WTC11 (cell line): ENCODE results near the gene NDUFA6. TPM values are rescaled to one million over a fixed set of nuclear protein-coding genes. Genes with fewer than 3 reads are reported as not detected.
A peak's percentile ranks its signal among the peaks of the same experiment; 100 is the strongest.

Source experiments
- ATAC-seq: fragments of 200-7000 bp; cut with Tn5 transposase; 2 replicates; pipeline ENCODE4 v1.10.0; 2021; ENCODE audit warnings: mild to moderate bottlenecking, moderate library complexity
- CTCF ChIA-PET: fragments of 300-600 bp; sonication (Branson Sonifier 250); formaldehyde crosslinking; loops from one replicate; lab custom pipeline; 2021; ENCODE audit warnings: antibody characterized with exemption; lab: Charles Lee
- POLR2A ChIA-PET: fragments of 350-600 bp; sonication (Branson Sonifier 250); formaldehyde crosslinking; loops from one replicate; lab custom pipeline; 2021; ENCODE audit warnings: antibody characterized with exemption; lab: Charles Lee
- DNase-seq: peaks from one replicate; pipeline ENCODE4 v3.0.0; 2021; ENCODE audit warnings: low spot score
- H3K27ac Mint-ChIP-seq: 2 replicates; pipeline ENCODE4 v1.8.0; 2021; ENCODE audit warnings: mixed read lengths
- H3K27me3 Mint-ChIP-seq: 2 replicates; pipeline ENCODE4 v1.8.0; 2021; ENCODE audit warnings: low read depth, mild to moderate bottlenecking, moderate library complexity, mixed read lengths
- H3K36me3 Mint-ChIP-seq: 2 replicates; pipeline ENCODE4 v1.8.0; 2021; ENCODE audit warnings: mixed read lengths
- H3K4me1 Mint-ChIP-seq: 2 replicates; pipeline ENCODE4 v1.8.0; 2022; ENCODE audit warnings: mixed read lengths
- H3K4me3 Mint-ChIP-seq: 2 replicates; pipeline ENCODE4 v1.8.0; 2021; ENCODE audit warnings: mild to moderate bottlenecking, moderate library complexity, mixed read lengths
- H3K9me3 Mint-ChIP-seq: 2 replicates; pipeline ENCODE4 v1.8.0; 2021; ENCODE audit warnings: mixed read lengths
- AR ChIP-seq: fragments of 250-450 bp; sonication (Bioruptor Pico); IDR thresholded peaks from 2 replicates; pipeline ENCODE4 v1.9.0; 2021; ENCODE audit warnings: mild to moderate bottlenecking
- ATF3 ChIP-seq: sonication (generic); formaldehyde crosslinking; conservative IDR thresholded peaks from 2 replicates; pipeline ENCODE4 v1.8.1; 2022; ENCODE audit warnings: mild to moderate bottlenecking, missing genetic modification reagents
- ELF4 ChIP-seq: sonication (generic); formaldehyde crosslinking; IDR thresholded peaks from 2 replicates; pipeline ENCODE4 v1.8.1; 2022; ENCODE audit warnings: low read depth, mild to moderate bottlenecking, moderate library complexity, missing genetic modification reagents
- FOXP1 ChIP-seq: sonication (generic); formaldehyde crosslinking; IDR thresholded peaks from 2 replicates; pipeline ENCODE4 v1.8.0; 2022; ENCODE audit warnings: missing genetic modification reagents, mild to moderate bottlenecking, moderate library complexity, borderline replicate concordance
- JUN ChIP-seq: sonication (generic); formaldehyde crosslinking; IDR thresholded peaks from 2 replicates; pipeline ENCODE4 v1.8.0; 2023; ENCODE audit warnings: mild to moderate bottlenecking, missing genetic modification reagents
- KAT7 ChIP-seq: sonication (generic); formaldehyde crosslinking; IDR thresholded peaks from 2 replicates; pipeline ENCODE4 v1.8.1; 2023; ENCODE audit warnings: missing genetic modification reagents, mild to moderate bottlenecking, borderline replicate concordance
- NFATC4 ChIP-seq: fragments of 250-450 bp; sonication (Bioruptor Pico); IDR thresholded peaks from 2 replicates; pipeline ENCODE4 v1.9.0; 2021; ENCODE audit warnings: mild to moderate bottlenecking
- PREB ChIP-seq: sonication (generic); formaldehyde crosslinking; IDR thresholded peaks from 2 replicates; pipeline ENCODE4 v1.8.1; 2022; ENCODE audit warnings: mild to moderate bottlenecking, missing genetic modification reagents, moderate library complexity, borderline replicate concordance
- SMAD3 ChIP-seq: sonication (generic); formaldehyde crosslinking; IDR thresholded peaks from 2 replicates; pipeline ENCODE4 v1.8.0; 2022; ENCODE audit warnings: missing genetic modification reagents, mild to moderate bottlenecking, borderline replicate concordance
- SMAD4 ChIP-seq: sonication (generic); formaldehyde crosslinking; IDR thresholded peaks from 2 replicates; pipeline ENCODE4 v1.8.0; 2022; ENCODE audit warnings: mild to moderate bottlenecking, missing genetic modification reagents
- SP1 ChIP-seq: sonication (generic); formaldehyde crosslinking; conservative IDR thresholded peaks from 2 replicates; pipeline ENCODE4 v1.8.1; 2022; ENCODE audit warnings: missing genetic modification reagents
- STAT6 ChIP-seq: sonication (generic); formaldehyde crosslinking; conservative IDR thresholded peaks from 2 replicates; pipeline ENCODE4 v1.8.1; 2023; ENCODE audit warnings: mild to moderate bottlenecking, low read depth, missing genetic modification reagents, moderate library complexity
- USF2 ChIP-seq: sonication (generic); formaldehyde crosslinking; IDR thresholded peaks from 2 replicates; pipeline ENCODE4 v1.8.1; 2023; ENCODE audit warnings: mild to moderate bottlenecking, missing genetic modification reagents, moderate library complexity
- ZBTB21 ChIP-seq: sonication (generic); formaldehyde crosslinking; IDR thresholded peaks from 2 replicates; pipeline ENCODE4 v1.8.1; 2023; ENCODE audit warnings: mild to moderate bottlenecking, missing genetic modification reagents, borderline replicate concordance
- ZMAT4 ChIP-seq: fragments of 250-450 bp; sonication (Bioruptor Pico); IDR thresholded peaks from 2 replicates; pipeline ENCODE4 v1.9.0; 2021; ENCODE audit warnings: mild to moderate bottlenecking
- ZNF263 ChIP-seq: sonication (generic); formaldehyde crosslinking; IDR thresholded peaks from 2 replicates; pipeline ENCODE4 v1.8.1; 2022; ENCODE audit warnings: low read depth, mild to moderate bottlenecking, moderate library complexity, missing genetic modification reagents
- ZNF416 ChIP-seq: fragments of 250-450 bp; sonication (Bioruptor Pico); IDR thresholded peaks from 2 replicates; pipeline ENCODE4 v1.9.0; 2021; ENCODE audit warnings: mild to moderate bottlenecking, inconsistent platforms
- ZNF423 ChIP-seq: fragments of 250-450 bp; sonication (Bioruptor Pico); IDR thresholded peaks from 2 replicates; pipeline ENCODE4 v2.1.2; 2022; ENCODE audit warnings: mild to moderate bottlenecking, moderate library complexity
- ZNF425 ChIP-seq: fragments of 250-450 bp; sonication (Bioruptor Pico); conservative IDR thresholded peaks from 2 replicates; pipeline ENCODE4 v1.9.0; 2021; ENCODE audit warnings: mild to moderate bottlenecking
- total RNA-seq: library from RNA; stranded (reverse); gene quantifications from 3 replicates; pipeline ENCODE4 v1.2.3, GENCODE V29; 2021
- TF ChIP-seq, protein P1 (sequence below): fragments of 250-450 bp; sonication (Bioruptor Pico); IDR thresholded peaks from 2 replicates; pipeline ENCODE4 v1.8.0; 2021; ENCODE audit warnings: mild to moderate bottlenecking

NDUFA6 gene
- total RNA-seq, 1 experiment from 2014 or later = 85.9 TPM

GRCh38 chr22:42080287-42080686 lies 10.3 kb downstream of the NDUFA6 start:
- DNase-seq (no peak), ATAC-seq (no peak)
- Mint-ChIP-seq H3K9me3 (no peaks in the 10 kb centered on the region), H3K27me3 (no peaks in the 10 kb centered on the region), H3K36me3 (peaks cover 11% of the 10 kb centered on the region), H3K27ac (peak overlapping the region; percentile 88), H3K4me3 (peak overlapping the region; percentile 95), H3K4me1 (peaks cover 20% of the 10 kb centered on the region)
- ChIA-PET CTCF (interaction anchor here (1.1 to 3.8 kb wide), 5 partner anchors 11 to 248 kb away, joined by 3 to 27 read pairs (median 4); partner anchors contain the start of genes NDUFA6 and SREBF2), POLR2A (interaction anchor here (1.0 to 3.1 kb wide), 3 partner anchors 10 to 383 kb away, joined by 3 to 16 read pairs (median 3); partner anchors contain the start of gene NDUFA6)
- TF ChIP-seq FOXP1 (CRISPR knock-in tag) (no peak), USF2 (CRISPR knock-in tag) (no peak), KAT7 (CRISPR knock-in tag) (no peak), SMAD4 (CRISPR knock-in tag) (no peak), ZBTB21 (no peak)
- TF ChIP-seq, protein P1, sequence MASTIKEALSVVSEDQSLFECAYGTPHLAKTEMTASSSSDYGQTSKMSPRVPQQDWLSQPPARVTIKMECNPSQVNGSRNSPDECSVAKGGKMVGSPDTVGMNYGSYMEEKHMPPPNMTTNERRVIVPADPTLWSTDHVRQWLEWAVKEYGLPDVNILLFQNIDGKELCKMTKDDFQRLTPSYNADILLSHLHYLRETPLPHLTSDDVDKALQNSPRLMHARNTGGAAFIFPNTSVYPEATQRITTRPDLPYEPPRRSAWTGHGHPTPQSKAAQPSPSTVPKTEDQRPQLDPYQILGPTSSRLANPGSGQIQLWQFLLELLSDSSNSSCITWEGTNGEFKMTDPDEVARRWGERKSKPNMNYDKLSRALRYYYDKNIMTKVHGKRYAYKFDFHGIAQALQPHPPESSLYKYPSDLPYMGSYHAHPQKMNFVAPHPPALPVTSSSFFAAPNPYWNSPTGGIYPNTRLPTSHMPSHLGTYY (CRISPR knock-in tag) = no peak

DNA sequence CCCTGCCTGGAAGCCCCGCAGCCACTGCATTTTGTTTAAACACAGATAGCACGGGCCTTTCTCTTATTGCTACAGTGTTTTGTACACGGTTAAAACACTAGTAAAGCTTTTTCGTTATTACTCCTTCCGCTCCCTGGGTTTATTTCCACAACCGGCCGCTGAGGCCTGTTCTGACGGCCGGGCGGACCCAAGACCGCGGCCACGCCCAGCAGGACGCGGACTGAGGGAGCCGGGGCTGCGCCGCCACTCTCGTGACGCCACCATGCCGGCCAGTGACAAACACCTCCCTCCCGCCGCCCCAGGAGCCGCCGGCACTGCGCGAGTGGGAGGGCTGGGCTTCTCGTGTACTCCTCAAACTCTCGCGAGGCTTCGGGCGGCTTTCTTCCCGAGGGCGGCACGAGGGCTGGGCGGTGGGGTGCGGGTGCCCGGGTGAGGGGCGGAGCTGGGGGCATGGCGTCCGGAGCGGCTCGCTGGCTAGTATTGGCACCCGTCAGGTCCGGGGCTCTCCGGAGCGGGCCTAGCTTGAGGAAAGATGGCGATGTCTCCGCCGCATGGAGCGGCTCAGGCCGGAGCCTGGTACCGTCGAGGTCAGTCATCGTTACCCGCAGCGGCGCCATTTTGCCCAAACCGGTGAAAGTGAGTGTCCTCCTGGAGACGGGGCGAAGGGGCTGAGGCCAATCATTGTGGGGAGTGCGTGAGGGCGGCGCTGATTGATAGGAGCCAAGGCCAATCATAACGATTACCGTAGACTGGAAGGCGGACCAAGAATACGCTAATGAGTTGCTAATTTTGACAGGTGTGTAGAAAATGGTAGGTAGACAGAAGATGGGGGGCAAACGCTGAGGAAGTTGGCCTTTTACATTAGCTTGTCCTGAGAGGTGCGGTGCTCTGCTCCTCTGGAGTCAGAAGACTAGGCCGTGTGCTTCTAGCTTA lies 11.0 kb downstream of the NDUFA6 start, which contains the start of gene SMDT1:
Gene SMDT1 (plus strand): TSS at position 382 of the 933 bp plus-strand sequence. CDS start 69 bp downstream, at position 451.
- H3K36me3 Mint-ChIP-seq = peaks cover 5% of the 10 kb centered on the region
- CTCF ChIA-PET = interaction anchor here (0.5 to 3.8 kb wide), 8 partner anchors 11 to 1690 kb away, joined by 3 to 27 read pairs (median 4); partner anchors contain the start of genes NDUFA6 and SREBF2
- H3K4me3 Mint-ChIP-seq = peak within 1 kb of the TSS; percentile 95
- TF ChIP-seq SMAD4 (CRISPR knock-in tag) = no peak
- TF ChIP-seq ZNF423 (CRISPR knock-in tag) = no peak
- no peak for TF ChIP-seq JUN (CRISPR knock-in tag)
- TF ChIP-seq PREB (CRISPR knock-in tag) = no peak
- TF ChIP-seq ZNF425 = no peak
- TF ChIP-seq ZNF263 (CRISPR knock-in tag) = 0 out of 2 replicates have a peak, but pooled peaks have one; percentile 39
- no peak for TF ChIP-seq AR (CRISPR knock-in tag)
- TF ChIP-seq NFATC4 (CRISPR knock-in tag) = no peak
- TF ChIP-seq SP1 (CRISPR knock-in tag) = peak; percentile 85
- 0 out of 2 replicates have a peak, but pooled peaks have one; percentile 7 for TF ChIP-seq ZMAT4 (CRISPR knock-in tag)
- TF ChIP-seq ELF4 (CRISPR knock-in tag) = no peak
- TF ChIP-seq SMAD3 = 0 out of 2 replicates have a peak, but pooled peaks have one; percentile 34
- TF ChIP-seq STAT6 = no peak
- TF ChIP-seq ATF3 (CRISPR knock-in tag) = peak; percentile 76; the same call in 1 of the 2 replicates
- TF ChIP-seq ZNF416 = no peak

More for the DNA sequence above, 11.0 kb downstream of the NDUFA6 start, which contains the start of gene SMDT1:
- H3K4me1 Mint-ChIP-seq = peaks cover 24% of the 10 kb centered on the region
- peak within 1 kb of the TSS; percentile 89 for H3K27ac Mint-ChIP-seq
- ATAC-seq (peak; percentile 95), DNase-seq (peak; percentile 94)
- POLR2A ChIA-PET = interaction anchor here (0.6 to 3.1 kb wide), 5 partner anchors 10 to 390 kb away, joined by 3 to 16 read pairs (median 3); partner anchors contain the start of genes CENPM and NDUFA6
- H3K9me3 Mint-ChIP-seq = no peaks in the 10 kb centered on the region
- no peaks in the 10 kb centered on the region for H3K27me3 Mint-ChIP-seq
